ES-I3 (cell line): Measurements from ENCODE around the gene ELOA2.

ENCODE experiments used
- H3K36me3 ChIP-seq: 2 replicates; pipeline ENCODE4 v1.6.1; 2013; ENCODE audit warnings: mild to moderate bottlenecking, low read length, control low read depth, moderate library complexity; ENCODE audit not compliant: insufficient read depth
- H3K4me1 ChIP-seq: 2 replicates; pipeline ENCODE4 v1.6.1; 2013; ENCODE audit warnings: mild to moderate bottlenecking, control low read depth, low read length; ENCODE audit not compliant: insufficient read depth
- H3K9ac ChIP-seq: 2 replicates; pipeline ENCODE4 v1.6.1; 2013; ENCODE audit warnings: low read depth, mild to moderate bottlenecking, low read length, moderate library complexity
- H3K9me3 ChIP-seq: 2 replicates; pipeline ENCODE4 v1.6.1; 2013; ENCODE audit warnings: mild to moderate bottlenecking, low read length, moderate library complexity; ENCODE audit not compliant: control insufficient read depth, insufficient read depth

ELOA2 gene, protein sequence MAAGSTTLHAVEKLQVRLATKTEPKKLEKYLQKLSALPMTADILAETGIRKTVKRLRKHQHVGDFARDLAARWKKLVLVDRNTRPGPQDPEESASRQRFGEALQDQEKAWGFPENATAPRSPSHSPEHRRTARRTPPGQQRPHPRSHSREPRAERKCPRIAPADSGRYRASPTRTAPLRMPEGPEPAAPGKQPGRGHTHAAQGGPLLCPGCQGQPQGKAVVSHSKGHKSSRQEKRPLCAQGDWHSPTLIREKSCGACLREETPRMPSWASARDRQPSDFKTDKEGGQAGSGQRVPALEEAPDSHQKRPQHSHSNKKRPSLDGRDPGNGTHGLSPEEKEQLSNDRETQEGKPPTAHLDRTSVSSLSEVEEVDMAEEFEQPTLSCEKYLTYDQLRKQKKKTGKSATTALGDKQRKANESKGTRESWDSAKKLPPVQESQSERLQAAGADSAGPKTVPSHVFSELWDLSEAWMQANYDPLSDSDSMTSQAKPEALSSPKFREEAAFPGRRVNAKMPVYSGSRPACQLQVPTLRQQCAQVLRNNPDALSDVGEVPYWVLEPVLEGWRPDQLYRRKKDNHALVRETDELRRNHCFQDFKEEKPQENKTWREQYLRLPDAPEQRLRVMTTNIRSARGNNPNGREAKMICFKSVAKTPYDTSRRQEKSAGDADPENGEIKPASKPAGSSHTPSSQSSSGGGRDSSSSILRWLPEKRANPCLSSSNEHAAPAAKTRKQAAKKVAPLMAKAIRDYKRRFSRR

DNA sequence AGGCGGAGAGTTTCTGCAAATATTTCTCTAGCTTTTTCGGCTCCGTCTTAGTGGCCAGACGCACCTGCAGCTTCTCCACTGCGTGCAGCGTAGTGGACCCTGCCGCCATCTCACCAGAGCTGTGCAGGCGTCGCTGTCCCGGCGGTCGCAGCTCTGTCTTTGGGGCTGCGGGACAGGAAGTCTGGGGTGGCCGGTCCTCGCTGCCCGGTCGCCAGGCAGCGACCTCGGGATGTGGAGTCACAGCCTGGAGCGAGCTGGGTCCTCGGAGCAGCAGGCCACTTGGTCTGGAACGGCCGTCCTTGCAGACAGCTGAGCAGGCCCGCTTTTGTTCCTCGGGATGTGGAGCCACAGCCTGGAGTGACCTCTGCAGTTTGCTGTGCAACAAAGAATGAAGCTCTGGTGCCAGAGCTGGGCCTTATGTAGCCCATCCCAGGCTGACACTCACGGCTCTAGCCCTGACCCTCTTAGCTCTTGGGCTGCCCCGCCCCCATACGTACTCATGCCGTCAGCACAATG, at the start of gene ELOA2:
ELOA2 (minus strand) TSS at position 466 of the 516 bp plus-strand sequence; CDS start at position 109, 357 bp downstream.
- Histone ChIP-seq H3K9me3 (no peaks in the 10 kb centered on the region), H3K4me1 (no peaks in the 10 kb centered on the region), H3K36me3 (no peaks in the 10 kb centered on the region; the same call in 1 of the 2 replicates)

DNA sequence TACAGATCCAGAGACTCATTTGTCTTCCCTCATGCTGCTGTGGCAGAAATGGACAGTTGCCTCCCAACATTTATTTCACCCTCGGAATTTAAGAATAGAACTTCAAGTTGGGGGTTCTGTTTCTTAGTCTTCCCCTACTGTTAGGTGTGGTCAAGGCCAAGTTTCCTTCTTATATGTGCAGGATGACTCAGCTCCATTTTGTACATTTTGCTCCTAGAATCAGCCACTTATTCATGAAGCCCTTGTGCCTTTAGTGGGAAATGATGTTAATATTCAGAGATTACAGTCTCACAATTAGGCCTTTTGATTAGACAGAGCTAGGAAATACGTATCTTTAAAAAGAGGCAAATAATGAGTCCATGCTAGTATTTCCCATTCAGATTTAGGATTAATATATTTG, 46.2 kb upstream of the ELOA2 start:
- H3K9me3 ChIP-seq: no peaks in the 10 kb centered on the region
- H3K36me3 ChIP-seq: no peaks in the 10 kb centered on the region
- H3K4me1 ChIP-seq: no peaks in the 10 kb centered on the region
- no peak overlapping the region for H3K9ac ChIP-seq

More for the DNA sequence above, at the start of gene ELOA2:
- no peak within 1 kb of the TSS for H3K9ac ChIP-seq

DNA sequence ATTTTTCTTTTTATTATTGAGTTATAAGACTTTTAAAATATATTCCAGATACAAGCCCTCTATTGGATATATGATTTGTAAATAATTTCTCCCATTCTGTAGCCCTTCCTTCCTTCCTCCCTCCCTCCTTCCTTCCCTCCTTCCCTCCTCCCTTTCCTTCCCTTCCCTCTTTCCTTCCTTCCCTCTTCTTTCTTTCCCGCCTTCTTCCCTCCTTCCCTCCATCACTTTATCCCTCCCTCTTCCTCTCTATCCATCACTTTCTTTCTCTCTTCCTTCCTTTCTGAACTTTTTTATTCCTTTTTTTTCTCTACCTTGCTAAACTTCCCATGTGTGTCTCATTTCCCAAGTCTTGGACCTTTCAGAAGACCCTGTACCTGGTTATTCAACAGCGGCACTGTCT, 45.5 kb upstream of the ELOA2 start:
- H3K36me3 ChIP-seq: no peaks in the 10 kb centered on the region
- H3K9me3 ChIP-seq: no peaks in the 10 kb centered on the region
- peaks cover 4% of the 10 kb centered on the region; the same call in 1 of the 2 replicates for H3K4me1 ChIP-seq
- no peak overlapping the region for H3K9ac ChIP-seq

DNA sequence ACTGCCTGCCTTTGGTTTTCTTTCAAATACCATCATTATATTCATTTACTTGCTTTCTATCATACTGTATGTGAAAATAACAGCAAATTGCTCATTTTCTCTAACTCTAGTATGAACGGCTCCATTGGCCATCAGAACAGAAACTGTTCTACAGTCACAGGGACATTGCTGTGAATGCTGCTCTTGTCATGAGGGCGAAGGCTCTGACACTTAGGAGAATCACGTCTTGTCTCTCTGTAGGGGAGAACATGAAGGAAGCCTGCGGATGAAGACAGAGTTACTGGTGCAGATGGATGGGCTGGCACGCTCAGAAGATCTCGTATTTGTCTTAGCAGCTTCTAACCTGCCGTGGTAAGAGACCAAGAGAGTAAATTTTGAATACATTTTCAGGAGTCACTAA, 41.7 kb upstream of the ELOA2 start:
- Histone ChIP-seq H3K4me1 (peaks cover 17% of the 10 kb centered on the region), H3K9ac (no peak overlapping the region), H3K9me3 (no peaks in the 10 kb centered on the region), H3K36me3 (no peaks in the 10 kb centered on the region)

DNA sequence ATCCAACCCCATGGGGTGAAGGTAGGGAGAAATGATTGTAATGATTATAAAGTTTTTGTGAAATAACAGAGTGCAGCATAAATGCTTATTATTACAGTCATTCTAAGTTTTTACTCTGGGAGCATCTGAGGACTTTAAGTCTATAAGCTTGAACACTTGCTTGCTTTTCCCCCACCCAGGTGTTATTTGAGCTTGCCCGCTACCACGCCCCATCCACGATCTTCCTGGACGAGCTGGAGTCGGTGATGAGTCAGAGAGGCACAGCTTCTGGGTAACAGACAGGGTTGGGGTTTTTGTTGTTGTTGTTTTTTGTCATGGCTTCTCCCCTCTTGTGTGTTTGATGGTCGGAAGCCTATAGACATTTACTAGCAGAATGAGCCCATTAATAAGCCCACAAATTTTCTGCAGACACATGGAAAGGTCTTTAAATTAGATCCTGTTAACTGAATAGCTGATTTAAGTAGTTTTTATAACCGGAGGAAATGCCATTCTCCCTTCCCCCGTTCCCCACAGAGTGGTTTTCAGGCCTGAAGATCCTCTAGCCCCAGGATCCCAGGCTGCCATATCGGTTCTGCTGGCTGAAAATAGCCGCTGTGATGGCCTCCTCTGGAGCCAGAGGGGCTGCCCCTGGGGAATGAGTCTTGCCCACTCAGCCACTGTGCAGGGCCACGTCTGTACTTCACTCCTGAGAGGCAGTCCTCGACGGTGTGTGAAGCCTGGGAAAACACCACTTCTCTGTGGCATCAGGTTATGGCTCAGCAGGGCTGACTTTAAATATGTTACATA, 39.9 kb upstream of the ELOA2 start:
- H3K9me3 ChIP-seq: no peaks in the 10 kb centered on the region
- H3K9ac ChIP-seq: peak overlapping the region; percentile 35; the same call in 1 of the 2 replicates
- peaks cover 17% of the 10 kb centered on the region for H3K4me1 ChIP-seq
- no peaks in the 10 kb centered on the region for H3K36me3 ChIP-seq

DNA sequence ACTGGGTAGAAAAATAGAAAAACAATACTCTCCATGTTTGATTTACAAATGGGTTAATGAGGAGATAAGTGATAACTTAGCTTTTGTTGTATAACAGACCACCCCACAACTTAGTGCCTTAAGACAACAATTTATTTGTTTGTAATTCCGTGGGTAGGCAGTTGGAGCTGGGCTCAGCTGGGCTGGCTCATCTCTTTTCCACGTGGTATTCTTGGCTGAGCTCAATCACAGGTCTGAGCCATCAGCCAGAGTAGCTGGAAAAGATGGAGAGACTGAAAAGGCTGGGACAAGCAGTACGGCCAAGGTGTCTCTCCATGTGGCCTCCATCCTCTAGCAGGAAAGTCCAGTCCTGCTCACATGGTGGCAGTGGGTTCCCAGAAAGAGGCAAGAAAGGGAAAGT, 32.2 kb upstream of the ELOA2 start:
- no peaks in the 10 kb centered on the region for H3K36me3 ChIP-seq
- no peaks in the 10 kb centered on the region for H3K9me3 ChIP-seq
- H3K4me1 ChIP-seq: peaks cover 12% of the 10 kb centered on the region
- H3K9ac ChIP-seq: no peak overlapping the region

DNA sequence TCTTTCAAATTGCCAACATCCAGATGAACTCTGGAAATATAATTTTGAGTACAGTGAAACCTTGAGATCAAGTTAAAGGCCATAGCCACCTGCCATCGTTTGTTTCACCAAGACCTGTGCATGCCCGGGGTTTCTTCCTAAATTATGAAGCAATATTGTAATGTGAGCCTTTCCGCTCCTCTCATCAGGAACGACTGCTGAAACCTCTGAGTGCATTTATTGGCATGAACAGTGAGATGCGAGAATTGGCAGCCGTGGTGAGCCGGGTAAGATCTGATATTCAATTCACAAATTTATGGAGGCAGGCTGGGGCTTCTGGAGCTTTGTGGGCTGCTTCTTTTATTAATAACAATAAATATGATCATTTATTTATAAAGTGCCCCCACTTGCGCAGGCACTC, 27.7 kb upstream of the ELOA2 start:
- H3K4me1 ChIP-seq: no peaks in the 10 kb centered on the region
- no peaks in the 10 kb centered on the region for H3K36me3 ChIP-seq
- no peaks in the 10 kb centered on the region for H3K9me3 ChIP-seq
- no peak overlapping the region for H3K9ac ChIP-seq

DNA sequence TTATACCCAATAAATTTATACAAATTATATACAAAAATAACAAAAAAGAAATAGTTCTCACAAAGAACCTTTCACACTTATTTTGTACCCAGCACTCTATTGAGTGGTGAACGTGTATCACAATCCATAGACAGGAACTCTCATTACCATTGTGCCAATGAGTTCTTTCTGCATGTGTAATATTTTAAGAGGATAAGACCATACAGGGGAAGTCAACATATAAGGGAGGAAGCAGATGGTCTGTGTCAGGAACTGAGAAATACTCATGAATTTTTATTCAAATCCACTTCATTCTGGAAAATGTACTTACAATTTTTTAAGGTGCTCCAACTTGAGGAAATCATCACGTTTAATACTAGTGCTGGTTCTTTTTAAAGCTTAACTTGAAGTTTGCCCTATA, 27.1 kb upstream of the ELOA2 start:
- no peak overlapping the region for H3K9ac ChIP-seq
- H3K4me1 ChIP-seq: no peaks in the 10 kb centered on the region
- H3K9me3 ChIP-seq: no peaks in the 10 kb centered on the region
- H3K36me3 ChIP-seq: no peaks in the 10 kb centered on the region

DNA sequence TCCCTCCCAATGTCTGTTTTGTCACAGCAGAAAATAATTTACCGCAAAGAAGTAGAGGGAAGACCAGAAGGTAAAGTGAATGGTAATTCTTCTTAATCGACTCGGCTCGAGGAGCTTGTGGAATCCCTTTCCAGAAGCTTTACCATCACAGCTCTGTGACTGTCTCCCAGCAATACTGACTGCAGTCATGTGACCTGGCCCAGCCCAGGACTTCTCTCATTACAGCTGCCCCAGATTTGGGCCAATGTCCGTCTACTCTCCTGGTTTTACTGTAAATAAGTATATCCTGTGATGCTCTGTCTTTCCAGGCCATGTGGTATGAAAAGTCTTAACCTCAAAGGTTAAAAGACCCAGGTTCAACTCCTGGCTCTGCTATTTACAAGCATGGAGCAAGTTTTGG, 18.9 kb upstream of the ELOA2 start:
- Histone ChIP-seq H3K9me3 (no peaks in the 10 kb centered on the region), H3K36me3 (no peaks in the 10 kb centered on the region), H3K9ac (no peak overlapping the region), H3K4me1 (no peaks in the 10 kb centered on the region)

DNA sequence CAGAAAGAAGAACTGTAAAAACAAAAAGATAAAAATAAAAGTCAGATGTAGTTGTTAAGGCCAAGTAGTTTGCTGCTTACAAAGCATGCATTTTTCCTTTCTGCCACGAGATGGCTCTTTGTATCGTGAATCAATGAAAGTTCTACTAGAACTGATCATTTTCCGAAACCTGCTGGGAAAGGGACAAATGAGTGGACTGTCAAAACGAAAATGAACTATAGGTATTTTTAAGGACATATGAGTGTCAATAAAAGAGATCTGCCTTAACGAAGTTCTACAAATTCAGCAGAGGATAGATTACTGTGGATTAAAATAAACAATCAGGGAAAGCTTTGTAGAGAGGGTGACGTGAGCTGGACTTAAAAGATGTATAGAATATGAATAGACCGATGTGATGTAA, 15.0 kb upstream of the ELOA2 start:
- no peaks in the 10 kb centered on the region for H3K4me1 ChIP-seq
- H3K9me3 ChIP-seq: no peaks in the 10 kb centered on the region
- no peak overlapping the region for H3K9ac ChIP-seq
- H3K36me3 ChIP-seq: no peaks in the 10 kb centered on the region

DNA sequence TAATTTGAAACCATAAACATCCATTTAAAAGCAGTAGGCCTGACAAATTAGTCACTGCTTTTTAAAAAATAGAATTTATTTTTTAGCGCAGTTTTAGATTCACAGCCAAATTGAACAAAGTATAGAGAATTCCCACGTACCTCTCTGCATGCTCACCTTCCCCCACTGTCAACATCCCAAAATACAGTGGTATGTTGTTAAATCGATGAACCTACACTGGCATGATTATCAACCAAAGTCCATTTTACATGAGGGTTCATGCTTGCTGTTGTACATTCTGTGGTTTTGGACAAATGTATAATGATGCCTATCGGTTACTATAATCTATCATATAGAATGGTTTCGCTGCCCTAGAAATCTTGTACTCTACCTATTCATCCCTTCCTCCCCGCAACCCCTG, 5.6 kb upstream of the ELOA2 start:
- Histone ChIP-seq H3K4me1 (no peaks in the 10 kb centered on the region), H3K9me3 (no peaks in the 10 kb centered on the region), H3K36me3 (no peaks in the 10 kb centered on the region), H3K9ac (no peak overlapping the region)

DNA sequence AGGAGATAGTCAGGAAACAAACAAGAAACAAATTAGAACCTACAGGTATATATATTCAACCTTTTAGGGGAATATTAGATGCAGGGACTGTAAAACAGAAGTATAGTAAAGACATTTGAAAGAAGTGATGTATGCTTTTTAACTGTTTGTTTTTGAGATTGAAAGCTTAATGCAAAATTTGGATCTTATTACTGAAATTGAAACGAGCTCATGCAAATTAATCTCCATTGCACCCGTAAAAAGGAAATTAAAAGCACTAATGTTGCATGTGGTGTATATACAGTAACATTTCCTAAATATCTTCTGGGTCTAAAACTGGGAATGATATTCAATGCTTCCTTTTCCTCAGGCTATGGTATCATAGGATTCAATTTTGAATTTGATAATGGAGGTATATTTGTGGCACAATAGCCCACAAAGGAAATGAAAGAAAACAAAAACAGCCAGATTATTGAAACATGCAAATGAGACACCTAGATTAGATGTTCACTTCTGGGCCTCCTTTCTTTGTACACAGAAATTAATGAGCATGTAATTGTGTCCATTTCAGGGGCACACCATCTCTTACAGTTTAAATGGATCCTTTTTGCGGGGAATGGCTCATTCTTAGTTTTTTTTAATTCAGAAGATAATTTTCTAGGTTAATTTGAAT, 1.6 kb upstream of the ELOA2 start:
- no peaks in the 10 kb centered on the region for H3K9me3 ChIP-seq
- H3K4me1 ChIP-seq: no peaks in the 10 kb centered on the region
- H3K9ac ChIP-seq: no peak overlapping the region
- no peaks in the 10 kb centered on the region; the same call in 1 of the 2 replicates for H3K36me3 ChIP-seq

DNA sequence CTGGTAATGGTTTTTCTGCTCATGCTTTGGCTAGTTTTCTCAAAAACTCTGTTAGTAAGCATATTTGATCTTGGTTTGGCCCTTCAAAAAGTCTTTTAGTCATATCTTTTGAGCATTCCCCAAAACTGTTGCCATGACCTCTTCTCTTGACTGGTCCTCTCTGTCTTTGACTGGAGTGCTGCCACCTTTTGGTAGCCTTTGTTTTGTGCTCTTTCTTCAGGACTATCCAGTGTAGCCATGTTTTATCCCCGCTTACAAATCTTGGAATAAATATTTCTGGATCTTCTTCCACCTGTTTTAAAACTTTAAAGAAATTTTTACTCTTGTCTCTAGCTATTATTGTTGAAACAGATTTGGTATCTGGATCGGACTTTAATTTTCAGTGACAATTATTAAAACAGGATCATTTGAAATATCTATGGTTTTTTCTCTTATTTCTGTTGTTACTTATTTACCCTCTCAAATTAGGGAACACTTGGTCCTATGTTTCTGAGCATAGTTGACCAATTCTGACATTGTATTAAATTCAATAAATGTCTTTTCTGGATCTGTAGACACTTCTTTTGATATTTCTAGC, 965 bp upstream of the ELOA2 start:
- Histone ChIP-seq H3K9ac (no peak overlapping the region), H3K9me3 (no peaks in the 10 kb centered on the region), H3K4me1 (no peaks in the 10 kb centered on the region), H3K36me3 (no peaks in the 10 kb centered on the region; the same call in 1 of the 2 replicates)
